GM19455 (cell line): Measurements from ENCODE around the gene TUBD1.
"Not testable (repeated sequence)": the region's sequence is repeated elsewhere in the genome, so short reads cannot be mapped to it uniquely, and the experiment has no call there.

Source experiments
- ATAC-seq: cut with Tn5 transposase; IDR thresholded peaks from one replicate; pipeline ENCODE4 v1.9.1; 2021; ENCODE audit not compliant: unreplicated experiment

Gene TUBD1

DNA sequence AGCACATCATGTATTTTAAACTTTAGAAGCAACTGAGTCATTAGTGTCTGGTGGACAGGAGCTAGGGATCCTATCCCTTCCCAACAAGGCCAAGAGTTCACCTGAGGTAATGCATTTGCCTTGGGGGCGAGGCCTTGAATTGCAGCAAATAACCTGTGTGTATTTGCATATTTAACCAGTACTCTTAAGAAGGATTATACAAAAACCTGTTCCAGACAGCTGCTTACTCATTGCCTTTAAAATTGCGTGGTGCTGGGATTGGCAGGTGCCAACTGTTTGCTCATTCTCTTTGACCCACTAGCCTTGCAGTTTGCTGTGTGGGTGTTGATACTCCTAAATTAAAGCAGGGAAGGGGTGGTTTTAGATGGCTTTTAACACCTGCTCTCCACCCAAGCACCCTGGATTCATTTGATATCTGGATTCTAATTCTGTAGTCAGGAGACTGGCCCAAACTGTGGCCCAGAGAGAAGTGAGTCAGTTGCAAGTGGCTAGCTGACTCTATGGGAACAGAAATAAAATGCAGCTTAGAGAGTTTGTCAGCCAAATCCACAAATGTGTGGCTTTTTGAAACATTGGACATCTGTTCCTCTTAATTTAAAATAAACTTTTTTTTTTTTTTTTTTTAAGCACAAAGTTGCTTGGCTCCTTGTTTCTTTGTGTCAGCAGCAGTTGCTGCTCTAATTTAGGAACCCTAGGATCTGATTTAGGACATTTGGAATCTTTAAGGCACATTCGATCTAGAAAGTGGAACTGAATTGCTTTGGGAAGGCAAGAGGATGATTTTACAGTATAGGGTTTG, 46.9 kb downstream of the TUBD1 start:
- no peak for ATAC-seq

DNA sequence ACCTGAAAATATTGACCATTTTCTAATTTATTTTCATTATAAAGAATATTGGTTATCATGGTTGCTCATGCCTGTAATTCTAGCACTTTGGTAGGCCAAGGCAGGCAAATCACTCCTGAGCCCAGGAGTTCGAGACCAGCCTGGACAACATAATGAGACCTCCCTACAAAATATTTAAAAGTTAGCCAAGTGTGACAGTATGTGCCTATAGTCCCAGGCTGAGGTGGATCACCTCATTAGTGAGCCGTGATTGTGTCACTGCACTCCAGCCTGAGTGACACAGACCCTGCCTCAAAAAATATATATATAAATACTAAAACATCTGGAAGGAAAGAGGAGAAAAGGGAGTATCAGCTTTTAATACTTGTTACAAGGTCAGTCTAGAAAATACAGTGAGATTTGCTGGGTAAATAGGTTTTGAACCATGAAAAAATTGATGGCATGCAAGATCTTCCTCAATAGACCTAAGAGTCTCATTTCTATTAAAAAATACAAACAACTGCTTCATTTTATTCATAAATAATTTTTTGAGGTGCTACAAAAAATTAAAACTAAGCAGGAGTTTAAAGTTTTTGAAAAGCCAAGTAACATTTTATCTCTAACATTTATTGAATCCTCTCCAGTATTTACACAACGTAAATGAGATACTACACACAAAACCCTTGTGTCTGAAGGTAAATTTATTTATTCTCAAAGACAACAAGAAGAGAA, 47.7 kb downstream of the TUBD1 start:
- no peak for ATAC-seq

- ATAC-seq = no peak
Measured at GRCh38 chr17:59842901-59843652, 49.7 kb downstream of the TUBD1 start.

DNA sequence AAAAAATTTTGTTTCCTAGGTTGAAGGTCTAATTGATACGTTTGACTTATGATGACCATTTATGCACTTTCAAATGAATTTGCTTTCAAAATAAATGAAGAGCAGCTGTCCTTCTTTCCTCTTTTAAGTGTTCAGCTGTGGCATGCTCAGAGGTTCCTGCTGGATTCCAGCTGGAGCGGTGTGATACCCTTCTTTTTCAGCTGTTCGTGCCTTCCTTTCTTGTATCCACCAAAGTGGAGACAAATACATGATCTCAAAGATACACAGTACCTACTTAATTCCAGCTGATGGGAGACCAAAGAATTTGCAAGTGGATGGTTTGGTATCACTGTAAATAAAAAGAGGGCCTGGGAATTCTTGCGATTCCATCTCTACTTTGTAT, 50.9 kb downstream of the TUBD1 start:
- ATAC-seq = not testable (repeated sequence)

DNA sequence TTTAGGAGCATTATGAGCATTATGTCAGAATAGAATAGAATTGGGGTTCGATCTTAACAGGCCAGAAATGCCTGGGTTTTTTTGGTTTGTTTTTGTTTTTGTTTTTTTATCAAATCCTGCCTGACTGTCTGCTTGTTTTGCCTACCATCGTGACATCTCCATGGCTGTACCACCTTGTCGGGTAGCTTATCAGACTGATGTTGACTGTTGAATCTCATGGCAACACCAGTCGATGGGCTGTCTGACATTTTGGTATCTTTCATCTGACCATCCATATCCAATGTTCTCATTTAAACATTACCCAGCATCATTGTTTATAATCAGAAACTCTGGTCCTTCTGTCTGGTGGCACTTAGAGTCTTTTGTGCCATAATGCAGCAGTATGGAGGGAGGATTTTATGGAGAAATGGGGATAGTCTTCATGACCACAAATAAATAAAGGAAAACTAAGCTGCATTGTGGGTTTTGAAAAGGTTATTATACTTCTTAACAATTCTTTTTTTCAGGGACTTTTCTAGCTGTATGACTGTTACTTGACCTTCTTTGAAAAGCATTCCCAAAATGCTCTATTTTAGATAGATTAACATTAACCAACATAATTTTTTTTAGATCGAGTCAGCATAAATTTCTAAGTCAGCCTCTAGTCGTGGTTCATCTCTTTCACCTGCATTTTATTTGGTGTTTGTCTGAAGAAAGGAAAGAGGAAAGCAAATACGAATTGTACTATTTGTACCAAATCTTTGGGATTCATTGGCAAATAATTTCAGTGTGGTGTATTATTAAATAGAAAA, 51.5 kb downstream of the TUBD1 start:
- ATAC-seq = not testable (repeated sequence)

DNA sequence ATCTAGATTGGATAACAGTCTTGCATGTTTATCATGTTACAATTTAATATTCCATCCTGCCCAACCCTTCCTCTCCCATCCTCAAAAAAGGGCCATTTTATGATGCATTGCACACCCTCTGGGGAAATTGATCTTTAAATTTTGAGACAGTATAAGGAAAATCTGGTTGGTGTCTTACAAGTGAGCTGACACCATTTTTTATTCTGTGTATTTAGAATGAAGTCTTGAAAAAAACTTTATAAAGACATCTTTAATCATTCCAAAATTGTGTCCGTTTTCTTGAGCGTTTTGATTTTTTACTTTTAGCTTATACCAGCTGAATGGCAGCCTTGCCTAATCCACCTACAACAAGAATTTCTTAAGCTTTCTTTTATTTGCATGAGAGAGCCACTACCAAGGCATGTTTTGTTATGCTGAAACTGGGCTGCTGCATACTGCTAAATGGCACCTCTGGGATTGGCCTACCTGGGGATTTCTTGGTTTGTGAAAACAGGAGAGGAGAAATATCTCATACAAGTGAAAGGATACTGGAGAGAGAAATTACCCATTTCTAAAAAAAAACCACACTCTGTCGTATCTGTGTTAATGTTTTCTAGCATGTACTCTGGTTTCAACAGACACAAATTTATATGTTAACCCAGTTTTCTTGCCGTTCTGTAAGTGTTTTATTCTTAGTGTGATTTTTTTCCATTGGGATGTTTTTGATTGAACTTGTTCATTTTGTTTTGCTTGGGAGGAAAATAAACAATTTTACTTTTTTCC, 52.2 kb downstream of the TUBD1 start:
- no peak for ATAC-seq

GRCh38 chr17:59839651-59840328, 53.0 kb downstream of the TUBD1 start:
- no peak for ATAC-seq

GRCh38 chr17:59838052-59838916, 54.5 kb downstream of the TUBD1 start:
- no peak for ATAC-seq

GRCh38 chr17:59837308-59838051, 55.3 kb downstream of the TUBD1 start:
- ATAC-seq = peak; percentile 72

- no peak for ATAC-seq
Measured at GRCh38 chr17:59832883-59833379, 59.8 kb downstream of the TUBD1 start.

DNA sequence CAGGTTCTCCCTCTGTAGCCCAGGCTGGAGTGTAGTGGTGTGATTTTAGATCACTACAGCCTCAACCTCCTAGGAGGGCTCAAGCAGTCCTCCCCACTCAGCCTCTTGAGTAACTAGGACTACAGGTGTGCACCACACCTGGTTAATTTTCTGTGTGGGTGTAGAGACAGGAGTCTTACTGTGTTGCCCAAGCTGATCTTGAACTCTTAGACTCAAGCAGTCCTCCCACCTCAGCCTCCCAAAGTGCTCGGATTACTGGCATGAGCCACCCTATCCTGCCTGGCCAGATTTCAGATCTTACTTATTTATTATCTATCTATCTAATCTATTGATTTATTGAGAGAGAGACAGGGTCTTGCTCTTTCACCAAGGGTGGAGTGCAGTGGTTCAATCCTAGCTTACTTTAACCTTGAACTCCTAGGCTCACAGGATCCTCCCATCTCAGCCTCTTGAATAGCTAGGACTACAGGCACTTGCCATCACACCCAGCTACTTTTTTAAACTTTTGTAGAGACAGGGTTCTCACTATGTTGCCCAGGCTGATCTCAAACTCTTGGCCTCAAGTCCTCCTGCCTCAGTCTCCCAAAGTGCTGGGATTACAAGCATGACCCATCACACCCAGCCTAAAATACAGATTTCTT, 61.8 kb downstream of the TUBD1 start:
- ATAC-seq = no peak

GRCh38 chr17:59830007-59830630, 62.6 kb downstream of the TUBD1 start:
- ATAC-seq = no peak

DNA sequence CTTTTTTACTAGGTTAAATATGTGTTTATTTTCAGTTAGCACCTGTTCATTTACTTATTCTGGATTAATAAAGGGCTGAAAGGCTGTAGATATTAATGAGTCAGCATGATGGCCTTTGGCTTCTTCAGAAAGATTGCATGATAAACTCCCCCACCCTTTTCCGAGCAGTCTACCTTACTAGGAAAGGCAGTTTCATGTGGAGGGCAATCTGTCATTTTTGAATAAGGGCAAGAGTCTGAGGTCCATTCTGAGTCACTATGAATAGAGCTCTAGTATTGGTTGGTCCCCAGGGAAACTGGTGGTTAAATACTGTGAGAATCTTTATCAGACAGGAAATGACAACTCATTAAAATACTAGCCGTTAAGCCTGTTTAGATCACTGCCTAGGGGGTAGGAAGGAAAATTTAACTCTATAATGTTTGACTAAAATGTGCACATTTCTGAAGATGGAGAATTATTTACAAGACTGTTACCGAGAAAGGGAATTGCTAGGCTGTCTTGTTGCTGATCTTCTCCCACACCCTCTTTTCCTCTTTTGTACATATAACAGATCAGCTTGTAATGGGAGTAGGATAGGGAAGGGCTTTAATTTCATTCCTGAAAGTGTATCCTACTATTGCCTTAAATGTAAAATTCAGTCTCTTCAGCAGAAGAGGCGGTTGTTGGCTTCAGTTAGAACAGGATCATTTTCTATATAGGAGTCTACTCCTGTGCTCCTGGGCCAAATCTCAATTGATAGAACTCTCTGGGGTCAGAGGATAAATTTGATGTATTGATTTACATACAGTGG, 63.3 kb downstream of the TUBD1 start:
- ATAC-seq = peak; percentile 64

DNA sequence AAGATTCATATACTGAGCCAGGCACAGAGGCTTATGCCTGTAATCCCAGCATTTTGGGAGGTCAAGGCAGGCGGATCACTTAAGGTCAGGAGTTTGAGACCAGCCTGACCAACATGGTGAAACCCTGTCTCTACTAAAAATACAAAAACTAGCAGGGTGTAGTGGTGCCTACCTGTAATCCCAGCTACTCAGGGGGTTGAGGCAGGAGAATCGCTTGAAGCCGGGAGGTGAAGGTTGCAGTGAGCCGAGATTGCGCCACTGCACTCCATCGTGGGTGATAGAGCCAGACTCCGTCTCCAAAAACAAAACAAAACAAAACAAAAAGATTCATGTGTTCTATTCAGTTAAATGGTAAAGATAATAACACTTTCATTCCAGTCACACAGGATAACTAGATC, 63.9 kb downstream of the TUBD1 start:
- ATAC-seq = not testable (repeated sequence)

- ATAC-seq = no peak
Measured at GRCh38 chr17:59828478-59828760, 64.3 kb downstream of the TUBD1 start.

DNA sequence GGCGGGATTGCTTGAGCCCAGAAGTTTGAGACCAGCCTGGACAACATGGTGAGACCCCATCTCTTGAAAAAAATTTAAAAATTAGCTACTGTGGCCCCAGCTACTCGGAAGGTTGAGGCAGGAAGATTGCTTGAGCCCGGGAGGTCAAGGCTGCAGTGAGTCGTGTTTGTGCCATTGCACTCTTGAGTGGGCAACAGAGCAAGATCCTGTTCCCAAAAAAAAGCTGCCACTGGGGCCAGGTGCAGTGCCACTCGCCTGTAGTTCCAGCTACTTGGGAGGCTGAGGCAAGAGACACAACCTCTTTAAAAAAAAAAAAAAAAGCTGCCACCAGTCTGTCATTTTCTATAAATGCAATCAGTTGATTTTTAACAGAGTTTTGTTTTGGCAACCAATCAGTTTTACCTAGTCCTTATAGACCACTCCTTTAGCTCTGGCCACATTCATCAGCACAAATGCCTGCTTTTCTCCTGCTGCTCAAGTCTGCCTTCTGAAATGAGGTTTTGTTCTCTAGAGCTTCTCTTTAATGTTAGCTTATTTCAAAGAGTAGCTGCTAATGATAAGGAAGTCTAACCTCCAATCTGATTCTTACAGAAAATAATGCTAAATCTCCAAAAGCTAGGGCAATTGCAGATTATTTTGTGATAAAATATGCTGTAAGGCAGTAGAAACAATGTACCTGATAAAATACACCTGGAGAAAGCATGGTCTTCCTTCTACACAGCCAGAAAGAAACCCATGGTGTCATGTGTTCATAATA, 64.8 kb downstream of the TUBD1 start:
- no peak for ATAC-seq
